ENCODE measurements around the gene ARHGDIB.

The ARHGDIB gene

GRCh38 chr12:14954269-14954668 is 7.1 kb downstream of the ARHGDIB start:
- no peak for DNase-seq

GRCh38 chr12:14953752-14954151 is 7.6 kb downstream of the ARHGDIB start:
- DNase-seq, result no peak

GRCh38 chr12:14952299-14952921 is 9.0 kb downstream of the ARHGDIB start:
- no peak for DNase-seq

GRCh38 chr12:14951851-14952250 is 9.6 kb downstream of the ARHGDIB start:
- DNase-seq, result no peak

GRCh38 chr12:14950982-14951746 is 10.2 kb downstream of the ARHGDIB start:
- no peak for DNase-seq

GRCh38 chr12:14950421-14950820 is 11.0 kb downstream of the ARHGDIB start:
- no peak for DNase-seq

- no peak for DNase-seq
Measured at GRCh38 chr12:14949631-14950030, 11.8 kb downstream of the ARHGDIB start.

- DNase-seq, result peak; percentile 74
Measured at GRCh38 chr12:14948672-14949071, 12.7 kb downstream of the ARHGDIB start.

GRCh38 chr12:14946861-14947260 is 14.5 kb downstream of the ARHGDIB start:
- DNase-seq, result no peak

GRCh38 chr12:14946162-14946561 is 15.2 kb downstream of the ARHGDIB start:
- no peak for DNase-seq

GRCh38 chr12:14942196-14942931 is 19.0 kb downstream of the ARHGDIB start:
- no peak for DNase-seq

GRCh38 chr12:14941369-14941768 is 20.0 kb downstream of the ARHGDIB start:
- no peak for DNase-seq

- no peak for DNase-seq
Measured at GRCh38 chr12:14938301-14938700, 23.1 kb downstream of the ARHGDIB start, which contains the start of gene ERP27. TSS of gene ERP27 (minus strand) at chr12:14938537. CDS start at chr12:14938508, 29 bp downstream.

GRCh38 chr12:14937689-14938088 is 23.7 kb downstream of the ARHGDIB start:
- DNase-seq, result no peak

- DNase-seq, result no peak
Measured at GRCh38 chr12:14937014-14937413, 24.4 kb downstream of the ARHGDIB start.

- DNase-seq, result no peak
Measured at GRCh38 chr12:14936224-14936861, 25.1 kb downstream of the ARHGDIB start.

- DNase-seq, result no peak
Measured at GRCh38 chr12:14935031-14935430, 26.4 kb downstream of the ARHGDIB start.

GRCh38 chr12:14934511-14934910 is 26.9 kb downstream of the ARHGDIB start:
- DNase-seq, result no peak

- DNase-seq, result no peak
Measured at GRCh38 chr12:14931791-14932560, 29.4 kb downstream of the ARHGDIB start.

GRCh38 chr12:14931359-14931758 is 30.0 kb downstream of the ARHGDIB start:
- DNase-seq, result no peak

- DNase-seq, result no peak
Measured at GRCh38 chr12:14930299-14930698, 31.1 kb downstream of the ARHGDIB start.

GRCh38 chr12:14928931-14929330 is 32.5 kb downstream of the ARHGDIB start:
- DNase-seq, result no peak

Measured in NCI-H1694 treated with DMSO at 0.1 percent for 48 hours (cell line).